Measurements from ENCODE around the gene ZNF281. TPM values are rescaled to one million over a fixed set of nuclear protein-coding genes. Genes with fewer than 3 reads are reported as not detected.
A peak's percentile ranks its signal among the peaks of the same experiment; 100 is the strongest.

The ZNF281 gene
- polyA plus RNA-seq, 2 of the 4 experiments (the other 2 are of a cell fraction), result 33.7 to 39.1 TPM

- 85% methylated on average over 5 of the region's 5 CpGs for WGBS (ENCODE audit: missing lambda C conversion rate)
- ATAC-seq, result peak in 1 of 2 experiments; percentile 54; a peak in 3 of 6 replicates
- H3K4me2 ChIP-seq, result peak overlapping the region; percentile 30; the same call in 2 of the 3 replicates
These were observed 17.9 kb upstream of the ZNF281 start for GRCh38 chr1:200427744-200428143.

GRCh38 chr1:200426196-200426595 lies 16.4 kb upstream of the ZNF281 start:
- TF ChIP-seq EHMT2 (IDR thresholded peaks at IDR 0.05; ENCODE audit: low read depth) (no peak), BHLHE40 (IDR thresholded peaks at IDR 0.05; ENCODE audit: low read depth, low read length) (no peak), MYC (IDR thresholded peaks at IDR 0.05; ENCODE audit: borderline replicate concordance, low read length) (no peak), USF2 (IDR thresholded peaks at IDR 0.05) (0 out of 2 replicates have a peak, but pooled peaks have one; percentile 38), NFE2L2 (conservative IDR thresholded peaks at IDR 0.05; ENCODE audit: low read length) (no peak)
- ChIA-PET CTCF (no interaction called here), POLR2A (no interaction called here)
- no peak overlapping the region for H3K4me3 ChIP-seq
- ATAC-seq (no peak), FAIRE-seq (no peak), DNase-seq (ENCODE audit: low read depth in 1 of 2, low spot score in 1 of 2) (no peak)
- no peak overlapping the region for H3K4me2 ChIP-seq
- peak overlapping the region in 1 of 2 experiments; percentile 45; a peak in 2 of 6 replicates for H3K27ac ChIP-seq
- H3K9me3 ChIP-seq, result no peaks in the 10 kb centered on the region
- 94% methylated on average over 2 of the region's 2 CpGs for WGBS (ENCODE audit: missing lambda C conversion rate)
- H3K4me1 ChIP-seq, result peaks cover 26% of the 10 kb centered on the region

More at GRCh38 chr1:200427744-200428143, 17.9 kb upstream of the ZNF281 start:
- H3K27ac ChIP-seq, result peak overlapping the region; percentile 50 to 74; a peak in 4 of 6 replicates
- FAIRE-seq (no peak), DNase-seq (ENCODE audit: low read depth in 1 of 2, low spot score in 1 of 2) (no peak)
- no peaks in the 10 kb centered on the region for H3K9me3 ChIP-seq
- ChIA-PET CTCF (interaction anchor here (0.7 to 1.6 kb wide), 3 partner anchors 11 to 120 kb away, joined by 4 read pairs; no protein-coding TSS in a partner anchor), POLR2A (no interaction called here)
- H3K4me3 ChIP-seq, result no peak overlapping the region
- no peak for TF ChIP-seq REST (IDR thresholded peaks at IDR 0.05)
- no peak for TF ChIP-seq BCL3 (IDR thresholded peaks at IDR 0.05)
- TF ChIP-seq RNF2 (IDR thresholded peaks at IDR 0.05; ENCODE audit: borderline replicate concordance, low read depth), result no peak
- TF ChIP-seq POLR2A (IDR thresholded peaks at IDR 0.05; ENCODE audit: low read length), result no peak
- TF ChIP-seq RARB (CRISPR knock-in tag; IDR thresholded peaks at IDR 0.05), result no peak
- TF ChIP-seq HOXA7 (CRISPR knock-in tag; IDR thresholded peaks at IDR 0.05), result no peak
- TF ChIP-seq MYC (IDR thresholded peaks at IDR 0.05; ENCODE audit: borderline replicate concordance, low read length), result no peak
- no peak for TF ChIP-seq HEYL (CRISPR knock-in tag; IDR thresholded peaks at IDR 0.05)
- TF ChIP-seq GATA3 (IDR thresholded peaks at IDR 0.05; ENCODE audit: borderline replicate concordance), result no peak
- H3K4me1 ChIP-seq, result peaks cover 26% of the 10 kb centered on the region

- ChIA-PET POLR2A (no interaction called here), CTCF (interaction anchor here (0.7 kb wide), 1 partner anchor 16 kb away, joined by 4 read pairs; no protein-coding TSS in a partner anchor)
- H3K4me1 ChIP-seq, result peaks cover 7% of the 10 kb centered on the region
- ATAC-seq (no peak), DNase-seq (ENCODE audit: low read depth in 1 of 2, low spot score in 1 of 2) (no peak), FAIRE-seq (no peak)
- 93% methylated on average over 6 of the region's 6 CpGs for WGBS (ENCODE audit: missing lambda C conversion rate)
- no peak overlapping the region for H3K4me3 ChIP-seq
- no peaks in the 10 kb centered on the region; the same call in 2 of the 3 replicates for H3K9me3 ChIP-seq
- H3K27ac ChIP-seq, result peak overlapping the region in 1 of 2 experiments; percentile 3; a peak in 1 of 6 replicates
- H3K4me2 ChIP-seq, result no peak overlapping the region
- TF ChIP-seq CHD2 (IDR thresholded peaks at IDR 0.05; ENCODE audit: low read length, partially characterized antibody), result no peak
- no peak for TF ChIP-seq FOXS1 (CRISPR knock-in tag; IDR thresholded peaks at IDR 0.05)
- no peak for TF ChIP-seq CHD4 (IDR thresholded peaks at IDR 0.05; ENCODE audit: borderline replicate concordance)
These were observed 13.4 kb upstream of the ZNF281 start for GRCh38 chr1:200423235-200423634.

All from A549 (cell line).